Mesodermal cell (in vitro differentiated cells): ENCODE data around the gene HTR1E.
"Not testable (repeated sequence)": the region's sequence is repeated elsewhere in the genome, so short reads cannot be mapped to it uniquely, and the experiment has no call there.

Experiments
- H3K27ac ChIP-seq: 2 replicates; pipeline ENCODE4 v1.7.0; 2013; ENCODE audit warnings: mild to moderate bottlenecking, low read depth, low read length, moderate library complexity; ENCODE audit not compliant: severe bottlenecking
- H3K36me3 ChIP-seq: 2 replicates; pipeline ENCODE4 v1.7.1; 2013; ENCODE audit warnings: mild to moderate bottlenecking, low read length, moderate library complexity; ENCODE audit not compliant: control insufficient read depth, insufficient read depth
- H3K4me1 ChIP-seq: one replicate; pipeline ENCODE4 v1.7.1; 2013; ENCODE audit warnings: mild to moderate bottlenecking, low read length; ENCODE audit not compliant: insufficient read depth, control insufficient read depth, poor library complexity, severe bottlenecking
- H3K4me3 ChIP-seq: 2 replicates; pipeline ENCODE4 v1.7.0; 2013; ENCODE audit warnings: low read length, control low read depth, mild to moderate bottlenecking; ENCODE audit not compliant: insufficient read depth, poor library complexity, severe bottlenecking; ENCODE audit errors: extremely low read depth
- H3K9me3 ChIP-seq: 2 replicates; pipeline ENCODE4 v1.7.1; 2013; ENCODE audit warnings: mild to moderate bottlenecking, low read length, moderate library complexity; ENCODE audit not compliant: control insufficient read depth
- WGBS, 2 experiments: methylation state at CpG; one replicate each; pipeline ENCODE4 v1.1.5; 2013; ENCODE audit warnings: missing lambda C conversion rate in 2 of 2; ENCODE audit not compliant: insufficient coverage in 2 of 2; 5-methylcytosine and 5-hydroxymethylcytosine counted together

HTR1E gene

DNA sequence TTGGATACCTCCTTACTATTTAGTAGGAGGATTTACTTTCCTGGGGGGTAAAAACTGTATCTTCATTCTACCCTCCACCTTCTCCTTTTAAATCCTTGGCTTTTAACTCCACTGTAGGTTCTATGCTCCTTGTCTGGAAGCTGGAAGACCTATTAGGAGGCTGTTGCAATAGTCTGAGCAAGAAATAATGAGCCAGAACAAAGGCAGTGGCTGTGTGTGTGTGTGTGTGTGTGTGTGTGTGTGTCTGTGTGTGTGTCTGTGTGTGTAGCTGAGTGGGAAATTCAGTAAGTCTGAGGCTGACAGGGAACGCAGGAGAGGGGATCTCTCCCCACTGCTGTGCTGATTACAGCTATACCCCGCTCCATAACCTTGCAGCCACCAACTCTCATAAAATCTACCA lies 35.8 kb downstream of the HTR1E start:
- H3K9me3 ChIP-seq, result no peaks in the 10 kb centered on the region
- H3K4me3 ChIP-seq, result no peak overlapping the region
- H3K4me1 ChIP-seq, result no peaks in the 10 kb centered on the region
- no peak overlapping the region for H3K27ac ChIP-seq
- WGBS, 2 experiments, result 100% methylated on average over 1 of the region's 2 CpGs; no CpG with 5 or more reads in 1 of the 2 experiments
- no peaks in the 10 kb centered on the region for H3K36me3 ChIP-seq

DNA sequence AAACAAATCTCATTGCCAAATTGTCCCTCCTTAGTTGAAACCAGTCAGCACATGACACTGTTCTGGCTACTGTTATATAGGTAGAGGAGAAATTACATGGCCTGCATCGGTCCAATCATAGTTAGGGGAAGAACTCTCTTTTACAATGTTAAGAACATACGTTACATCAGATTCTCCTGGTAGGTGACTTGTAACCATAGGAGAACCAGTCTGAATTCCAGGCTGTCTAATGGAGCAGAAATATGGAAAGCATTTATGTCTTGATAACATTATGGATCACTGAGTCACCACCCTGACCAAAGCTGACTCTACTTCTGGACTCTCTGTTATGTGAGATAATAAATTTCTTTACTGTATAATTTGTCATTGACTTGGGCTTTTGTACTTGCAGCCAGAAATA lies 40.9 kb downstream of the HTR1E start:
- no CpG with 5 or more reads among the region's 2 CpGs for WGBS, 2 experiments
- Histone ChIP-seq H3K27ac (no peak overlapping the region), H3K4me3 (no peak overlapping the region), H3K36me3 (no peaks in the 10 kb centered on the region), H3K9me3 (no peaks in the 10 kb centered on the region), H3K4me1 (no peaks in the 10 kb centered on the region)

DNA sequence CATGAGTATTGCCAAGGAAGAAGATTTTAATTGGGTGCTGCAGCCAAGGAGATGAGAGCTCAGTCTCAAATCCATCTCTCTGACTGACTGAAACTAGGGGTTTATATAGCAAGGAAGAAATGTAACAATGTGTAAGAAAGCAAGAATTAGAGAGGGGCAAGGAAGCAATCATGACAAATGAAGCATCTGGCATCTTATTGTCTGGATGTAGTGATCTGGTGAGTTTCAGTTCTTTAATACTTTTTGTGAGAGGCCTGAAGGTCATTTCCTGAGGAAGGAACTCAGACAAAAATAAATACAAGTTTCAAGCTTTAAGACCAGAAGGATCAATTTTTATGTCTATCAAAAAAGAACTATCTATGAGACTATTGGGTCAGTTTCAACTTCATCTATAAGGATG lies 64.2 kb downstream of the HTR1E start:
- no peak overlapping the region for H3K4me3 ChIP-seq
- no peak overlapping the region for H3K27ac ChIP-seq
- H3K4me1 ChIP-seq, result no peaks in the 10 kb centered on the region
- no peaks in the 10 kb centered on the region for H3K36me3 ChIP-seq
- H3K9me3 ChIP-seq, result no peaks in the 10 kb centered on the region

DNA sequence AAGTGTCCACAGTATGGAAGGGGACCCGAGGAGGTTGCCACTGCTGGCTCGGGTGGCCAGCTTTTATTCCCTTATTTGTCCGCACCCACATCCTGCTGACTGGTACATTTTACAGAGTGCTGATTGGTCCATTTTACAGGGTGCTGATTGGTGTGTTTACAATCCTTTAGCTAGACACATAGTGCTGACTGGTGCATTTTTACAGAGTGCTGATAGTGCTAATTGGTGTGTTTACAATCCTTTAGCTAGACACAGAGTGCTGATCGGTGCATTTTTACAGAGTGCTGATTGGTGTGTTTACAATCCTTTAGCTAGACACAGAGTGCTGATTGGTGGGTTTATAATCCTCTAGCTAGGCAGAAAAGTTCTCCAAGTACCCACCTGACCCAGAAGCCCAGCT lies 65.1 kb downstream of the HTR1E start:
- not testable (repeated sequence) for H3K4me3 ChIP-seq, H3K4me1 ChIP-seq, H3K9me3 ChIP-seq, H3K27ac ChIP-seq, H3K36me3 ChIP-seq
- WGBS, 2 experiments, result 84 to 85% methylated on average over 3 to 4 of the region's 4 CpGs

DNA sequence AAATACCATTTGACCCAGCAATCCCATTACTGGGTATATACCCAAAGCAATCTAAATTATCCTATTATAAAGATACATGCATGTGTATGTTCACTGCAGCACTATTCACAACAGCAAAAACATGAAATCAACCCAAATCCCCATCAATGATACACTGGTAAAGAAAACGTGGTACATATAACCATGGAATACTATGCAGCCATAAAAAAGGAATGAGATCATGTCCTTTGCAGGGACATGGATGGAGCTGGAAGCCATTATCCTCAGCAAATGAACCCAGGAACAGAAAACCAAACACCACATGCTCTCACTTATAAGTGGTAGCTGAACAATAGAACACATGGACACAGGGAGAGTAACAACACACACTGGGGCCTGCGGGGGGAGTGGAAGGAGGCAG lies 69.2 kb downstream of the HTR1E start:
- H3K4me1 ChIP-seq, H3K27ac ChIP-seq, H3K9me3 ChIP-seq, H3K4me3 ChIP-seq, H3K36me3 ChIP-seq: not testable (repeated sequence)
- 86 to 100% methylated on average over 1 to 2 of the region's 2 CpGs for WGBS, 2 experiments

DNA sequence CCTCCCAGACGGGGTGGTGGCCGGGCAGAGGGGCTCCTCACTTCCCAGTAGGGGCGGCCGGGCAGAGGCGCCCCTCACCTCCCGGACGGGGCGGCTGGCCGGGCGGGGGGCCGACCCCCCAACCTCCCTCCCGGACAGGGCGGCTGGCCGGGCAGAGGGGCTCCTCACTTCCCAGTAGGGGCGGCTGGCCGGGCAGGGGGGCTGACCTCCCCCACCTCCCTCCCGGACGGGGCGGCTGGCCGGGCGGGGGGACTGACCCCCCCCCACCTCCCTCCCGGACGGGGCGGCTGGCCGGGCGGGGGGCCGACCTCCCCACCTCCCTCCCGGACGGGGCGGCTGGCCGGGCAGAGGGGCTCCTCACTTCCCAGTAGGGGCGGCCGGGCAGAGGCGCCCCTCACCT lies 72.3 kb downstream of the HTR1E start:
- H3K9me3 ChIP-seq, H3K36me3 ChIP-seq, H3K4me3 ChIP-seq, H3K4me1 ChIP-seq, H3K27ac ChIP-seq: not testable (repeated sequence)
- WGBS, 2 experiments, result no CpG with 5 or more reads among the region's 34 CpGs

DNA sequence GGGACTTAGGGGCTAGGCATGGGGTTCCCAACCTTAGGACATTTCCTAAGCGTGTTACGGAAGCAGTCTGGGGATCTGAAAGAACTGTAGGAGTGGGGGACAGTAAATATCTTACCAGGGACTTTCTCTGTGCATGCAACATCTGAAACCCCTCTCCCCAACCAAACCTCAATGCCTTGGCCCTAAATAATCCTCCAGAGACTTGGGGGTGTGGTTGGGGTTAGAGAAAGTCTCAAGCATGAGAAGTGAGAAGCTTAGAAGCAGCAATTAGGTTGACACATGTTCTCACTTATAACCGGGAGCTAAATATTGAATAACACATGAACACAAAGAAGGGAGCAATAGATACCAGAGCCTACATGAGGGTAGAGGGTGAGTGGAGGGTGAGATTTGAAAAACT lies 74.7 kb downstream of the HTR1E start:
- Histone ChIP-seq H3K4me1 (no peaks in the 10 kb centered on the region), H3K36me3 (no peaks in the 10 kb centered on the region), H3K27ac (no peak overlapping the region), H3K9me3 (peaks cover 4% of the 10 kb centered on the region), H3K4me3 (no peak overlapping the region)
- 80% methylated on average over 1 of the region's 3 CpGs; no CpG with 5 or more reads in 1 of the 2 experiments for WGBS, 2 experiments

DNA sequence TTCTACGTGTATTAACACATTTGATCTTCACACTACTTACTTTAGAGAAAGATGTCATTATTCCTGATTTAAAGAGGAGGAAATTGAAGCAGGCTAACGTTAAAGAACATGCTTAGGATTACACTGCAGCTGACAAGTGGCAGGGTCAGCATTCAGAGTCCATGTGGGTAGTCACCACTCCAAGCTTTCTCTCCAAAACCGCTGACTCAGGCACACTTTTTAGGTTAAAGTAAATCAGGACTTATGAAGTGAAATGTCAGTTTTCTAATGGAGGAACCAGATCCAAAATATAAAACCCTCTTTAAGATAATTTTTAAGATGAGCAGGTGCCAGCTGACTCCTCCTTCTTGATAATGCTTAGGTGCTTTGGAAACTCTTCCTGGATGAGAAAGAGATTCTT lies 75.4 kb downstream of the HTR1E start:
- Histone ChIP-seq H3K36me3 (no peaks in the 10 kb centered on the region), H3K4me1 (no peaks in the 10 kb centered on the region), H3K4me3 (no peak overlapping the region), H3K27ac (no peak overlapping the region), H3K9me3 (peaks cover 4% of the 10 kb centered on the region)
- WGBS, 2 experiments, result 60 to 80% methylated on average over 1 of the region's 3 CpGs

DNA sequence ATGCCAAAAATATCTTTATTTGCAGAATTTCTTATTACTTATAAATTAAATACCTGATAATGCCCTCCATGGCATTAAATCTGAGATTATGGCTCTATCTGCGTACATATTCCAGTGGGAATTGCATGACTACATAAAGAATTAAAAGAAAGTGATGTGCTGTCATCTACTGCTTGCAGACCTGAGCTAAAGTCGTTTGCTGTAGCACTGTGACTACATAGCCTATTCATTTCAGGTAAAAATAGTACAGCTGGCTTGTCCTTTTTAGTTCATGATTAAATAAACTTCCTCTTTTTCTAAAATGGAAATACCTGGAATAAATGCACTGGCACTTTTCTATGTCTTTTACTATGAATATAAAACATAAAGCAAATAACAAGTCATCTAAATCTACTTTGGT lies 79.4 kb downstream of the HTR1E start:
- Histone ChIP-seq H3K4me1 (no peaks in the 10 kb centered on the region), H3K4me3 (no peak overlapping the region), H3K36me3 (no peaks in the 10 kb centered on the region), H3K27ac (no peak overlapping the region), H3K9me3 (no peaks in the 10 kb centered on the region)
- WGBS, 2 experiments, result 60 to 92% methylated on average over 1 to 2 of the region's 2 CpGs

DNA sequence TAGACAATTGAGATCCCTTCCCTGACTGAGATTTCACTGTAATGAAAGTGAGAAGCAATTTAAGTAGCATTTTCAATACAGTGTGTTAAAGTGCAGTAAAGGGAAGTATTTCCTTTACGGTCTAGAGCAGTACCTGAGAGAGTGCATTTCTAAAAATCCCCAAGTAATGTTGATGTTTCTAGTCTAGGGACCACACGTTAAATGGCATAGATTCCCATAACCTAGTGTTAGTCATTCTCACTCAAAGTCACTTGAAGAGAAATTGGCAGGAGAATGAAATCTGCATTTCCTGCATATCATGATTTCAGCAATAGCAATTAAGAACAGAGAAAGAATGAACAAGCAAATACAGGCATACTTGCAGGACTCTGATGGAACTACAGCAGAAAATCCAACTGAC lies 89.7 kb downstream of the HTR1E start:
- Histone ChIP-seq H3K36me3 (no peaks in the 10 kb centered on the region), H3K4me1 (no peaks in the 10 kb centered on the region), H3K4me3 (no peak overlapping the region), H3K9me3 (no peaks in the 10 kb centered on the region), H3K27ac (no peak overlapping the region)
- WGBS, 2 experiments, result 80 to 90% methylated on average over 1 to 2 of the region's 2 CpGs

DNA sequence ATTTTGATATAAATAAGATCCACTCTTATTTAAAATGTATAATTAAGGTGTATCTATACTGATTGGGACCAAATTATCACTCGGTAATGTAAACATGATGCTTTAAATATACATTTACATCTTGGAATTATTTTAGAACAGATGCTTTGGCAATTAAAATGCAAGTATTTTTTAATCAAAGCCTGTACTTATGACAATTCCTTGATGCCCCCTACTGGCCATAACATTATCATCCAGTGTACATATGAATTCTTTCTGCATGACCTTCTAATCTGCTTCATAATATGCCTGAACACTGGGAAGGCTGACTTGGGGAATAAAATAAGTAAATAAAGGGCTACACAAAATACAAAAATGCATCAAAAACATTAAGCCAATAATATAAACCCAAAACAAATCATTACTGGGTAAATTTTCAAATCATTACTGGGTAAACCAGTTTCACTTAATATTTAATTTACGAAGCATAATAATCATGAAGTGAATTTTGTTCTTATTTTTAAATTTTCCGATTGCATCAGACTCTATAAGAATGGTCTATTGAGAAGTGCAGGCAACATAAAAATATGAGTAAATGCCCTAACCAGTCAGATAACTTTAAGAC lies 92.5 kb downstream of the HTR1E start:
- H3K36me3 ChIP-seq, result no peaks in the 10 kb centered on the region
- no peaks in the 10 kb centered on the region for H3K9me3 ChIP-seq
- H3K4me3 ChIP-seq, result no peak overlapping the region
- no peak overlapping the region for H3K27ac ChIP-seq
- H3K4me1 ChIP-seq, result no peaks in the 10 kb centered on the region
- WGBS, 2 experiments, result no CpG with 5 or more reads among the region's 3 CpGs
